ENCODE data around the gene GOLIM4. TPM values are rescaled to one million over a fixed set of nuclear protein-coding genes. Genes with fewer than 3 reads are reported as not detected.
"Not testable (repeated sequence)": the region's sequence is repeated elsewhere in the genome, so short reads cannot be mapped to it uniquely, and the experiment has no call there.

GOLIM4 gene
- total and polyA plus RNA-seq, 2 experiments from 2014 or later, result 45.3 to 67.2 TPM

GRCh38 chr3:168138421-168138820 is 42.7 kb upstream of the GOLIM4 start:
- Histone ChIP-seq H3K36me3 (replicated peaks; ENCODE audit: insufficient read depth, low read depth) (no peaks in the 10 kb centered on the region), H3K4me1 (ENCODE audit: insufficient read depth) (no peaks in the 10 kb centered on the region), H3K4me3 (no peak overlapping the region), H3K27ac (no peak overlapping the region), H3K9me2 (replicated peaks; ENCODE audit: insufficient read depth) (no peaks in the 10 kb centered on the region), H3K9me3 (ENCODE audit: low read depth) (no peaks in the 10 kb centered on the region), H4K20me1 (ENCODE audit: insufficient read depth, poor library complexity, severe bottlenecking) (no peaks in the 10 kb centered on the region), H3K27me3 (no peaks in the 10 kb centered on the region), H3K79me2 (no peaks in the 10 kb centered on the region), H2AFZ (no peak overlapping the region), H3K4me2 (no peak overlapping the region)
- 80% methylated on average over 5 of the region's 5 CpGs for WGBS (ENCODE audit: low lambda C conversion rate, missing lambda C conversion rate)
- TF ChIP-seq CTCF (IDR thresholded peaks at IDR 0.05; ENCODE audit: poor library complexity), result no peak
- TF ChIP-seq EZH2 (IDR thresholded peaks at IDR 0.05; ENCODE audit: borderline replicate concordance), result no peak
- no peak for TF ChIP-seq EZH2phosphoT487 (IDR thresholded peaks at IDR 0.05; ENCODE audit: low read depth, severe bottlenecking, unreplicated experiment)
- DNase-seq (ENCODE audit: low spot score), result no peak

- Histone ChIP-seq H3K36me3 (replicated peaks; ENCODE audit: insufficient read depth, low read depth) (no peaks in the 10 kb centered on the region), H3K9me2 (replicated peaks; ENCODE audit: insufficient read depth) (no peaks in the 10 kb centered on the region), H3K9me3 (ENCODE audit: low read depth) (no peaks in the 10 kb centered on the region), H3K27me3 (no peaks in the 10 kb centered on the region), H3K27ac (no peak overlapping the region), H3K4me3 (no peak overlapping the region), H3K79me2 (no peaks in the 10 kb centered on the region), H3K4me1 (ENCODE audit: insufficient read depth) (no peaks in the 10 kb centered on the region), H4K20me1 (ENCODE audit: insufficient read depth, poor library complexity, severe bottlenecking) (no peaks in the 10 kb centered on the region), H2AFZ (no peak overlapping the region), H3K4me2 (no peak overlapping the region)
- no peak for DNase-seq (ENCODE audit: low spot score)
- 76% methylated on average over 5 of the region's 5 CpGs for WGBS (ENCODE audit: low lambda C conversion rate, missing lambda C conversion rate)
- no peak for TF ChIP-seq EZH2phosphoT487 (IDR thresholded peaks at IDR 0.05; ENCODE audit: low read depth, severe bottlenecking, unreplicated experiment)
- no peak for TF ChIP-seq EZH2 (IDR thresholded peaks at IDR 0.05; ENCODE audit: borderline replicate concordance)
These were observed 39.2 kb upstream of the GOLIM4 start for GRCh38 chr3:168134931-168135330.

GRCh38 chr3:168130250-168130649 is 34.5 kb upstream of the GOLIM4 start:
- not testable (repeated sequence) for H3K4me1 ChIP-seq (ENCODE audit: insufficient read depth); H3K27me3 ChIP-seq; H3K9me2 ChIP-seq (replicated peaks; ENCODE audit: insufficient read depth); H2AFZ ChIP-seq; H3K36me3 ChIP-seq (replicated peaks; ENCODE audit: insufficient read depth, low read depth); H3K27ac ChIP-seq; H3K9me3 ChIP-seq (ENCODE audit: low read depth); H3K4me2 ChIP-seq; DNase-seq (ENCODE audit: low spot score); H4K20me1 ChIP-seq (ENCODE audit: insufficient read depth, poor library complexity, severe bottlenecking); H3K79me2 ChIP-seq; H3K4me3 ChIP-seq
- 79% methylated on average over 3 of the region's 3 CpGs for WGBS (ENCODE audit: low lambda C conversion rate, missing lambda C conversion rate)

GRCh38 chr3:168128463-168128862 is 32.7 kb upstream of the GOLIM4 start:
- not testable (repeated sequence) for H3K79me2 ChIP-seq; H3K27me3 ChIP-seq; H3K4me1 ChIP-seq (ENCODE audit: insufficient read depth); H3K36me3 ChIP-seq (replicated peaks; ENCODE audit: insufficient read depth, low read depth); H3K4me3 ChIP-seq; H3K27ac ChIP-seq; H4K20me1 ChIP-seq (ENCODE audit: insufficient read depth, poor library complexity, severe bottlenecking); DNase-seq (ENCODE audit: low spot score); H2AFZ ChIP-seq; H3K9me2 ChIP-seq (replicated peaks; ENCODE audit: insufficient read depth); H3K4me2 ChIP-seq; H3K9me3 ChIP-seq (ENCODE audit: low read depth)
- 90% methylated on average over 8 of the region's 8 CpGs for WGBS (ENCODE audit: low lambda C conversion rate, missing lambda C conversion rate)

- H3K4me2 ChIP-seq, result no peak overlapping the region
- no peaks in the 10 kb centered on the region for H3K36me3 ChIP-seq (replicated peaks; ENCODE audit: insufficient read depth, low read depth)
- TF ChIP-seq EZH2phosphoT487 (IDR thresholded peaks at IDR 0.05; ENCODE audit: low read depth, severe bottlenecking, unreplicated experiment) (no peak), CTCF (IDR thresholded peaks at IDR 0.05; ENCODE audit: poor library complexity) (no peak), EZH2 (IDR thresholded peaks at IDR 0.05; ENCODE audit: borderline replicate concordance) (no peak)
- WGBS (ENCODE audit: low lambda C conversion rate, missing lambda C conversion rate), result 96% methylated on average over 1 of the region's 1 CpG
- H3K79me2 ChIP-seq, result no peaks in the 10 kb centered on the region
- H3K4me1 ChIP-seq (ENCODE audit: insufficient read depth), result no peaks in the 10 kb centered on the region
- DNase-seq (ENCODE audit: low spot score), result no peak
- no peaks in the 10 kb centered on the region for H4K20me1 ChIP-seq (ENCODE audit: insufficient read depth, poor library complexity, severe bottlenecking)
- no peak overlapping the region for H2AFZ ChIP-seq
- no peaks in the 10 kb centered on the region for H3K27me3 ChIP-seq
- H3K9me2 ChIP-seq (replicated peaks; ENCODE audit: insufficient read depth), result no peaks in the 10 kb centered on the region
- no peak overlapping the region for H3K4me3 ChIP-seq
- no peak overlapping the region for H3K27ac ChIP-seq
- no peaks in the 10 kb centered on the region for H3K9me3 ChIP-seq (ENCODE audit: low read depth)
These were observed 31.7 kb upstream of the GOLIM4 start for GRCh38 chr3:168127466-168127865.
